Measurements from ENCODE around the gene SLIT1.

SLIT1 gene

GRCh38 chr10:97173036-97173435, 12.7 kb downstream of the SLIT1 start:
- no peak for DNase-seq

- no peak for DNase-seq
Measured at GRCh38 chr10:97171001-97171400, 14.8 kb downstream of the SLIT1 start.

GRCh38 chr10:97169911-97170693, 15.7 kb downstream of the SLIT1 start:
- DNase-seq = peak in 3 of 51 donors; percentile 9 to 40 (median 23)

- no peak for DNase-seq
Measured at GRCh38 chr10:97169063-97169462, 16.7 kb downstream of the SLIT1 start.

GRCh38 chr10:97168645-97169044, 17.1 kb downstream of the SLIT1 start:
- no peak for DNase-seq

GRCh38 chr10:97165499-97165898, 20.3 kb downstream of the SLIT1 start:
- no peak for DNase-seq

GRCh38 chr10:97163781-97164501, 21.8 kb downstream of the SLIT1 start:
- DNase-seq = peak in 1 of 51 donors; percentile 18

- DNase-seq = no peak
Measured at GRCh38 chr10:97163181-97163580, 22.6 kb downstream of the SLIT1 start.

GRCh38 chr10:97159646-97160305, 26.0 kb downstream of the SLIT1 start:
- DNase-seq = no peak

- no peak for DNase-seq
Measured at GRCh38 chr10:97157578-97158095, 28.1 kb downstream of the SLIT1 start.

- DNase-seq = no peak
Measured at GRCh38 chr10:97154781-97155180, 31.0 kb downstream of the SLIT1 start.

GRCh38 chr10:97154162-97154561, 31.6 kb downstream of the SLIT1 start:
- peak in 3 of 51 donors; percentile 18 to 30 (median 26) for DNase-seq

- no peak for DNase-seq
Measured at GRCh38 chr10:97153270-97153850, 32.4 kb downstream of the SLIT1 start.

- DNase-seq = no peak
Measured at GRCh38 chr10:97151307-97151914, 34.3 kb downstream of the SLIT1 start.

- no peak for DNase-seq
Measured at GRCh38 chr10:97150616-97151015, 35.1 kb downstream of the SLIT1 start.

GRCh38 chr10:97150013-97150595, 35.7 kb downstream of the SLIT1 start:
- DNase-seq = no peak

- DNase-seq = no peak
Measured at GRCh38 chr10:97149079-97149531, 36.7 kb downstream of the SLIT1 start.

- no peak for DNase-seq
Measured at GRCh38 chr10:97144297-97144696, 41.5 kb downstream of the SLIT1 start.

- DNase-seq = no peak
Measured at GRCh38 chr10:97142834-97143233, 42.9 kb downstream of the SLIT1 start.

- no peak for DNase-seq
Measured at GRCh38 chr10:97140902-97141745, 44.6 kb downstream of the SLIT1 start.
